Cerebellar nuclear complex (tissue), 1 donor: ENCODE results near the gene ART3.
A peak's percentile ranks its signal among the peaks of the same experiment; 100 is the strongest.

Experiments
- DNase-seq, 2 experiments: peaks; one replicate each; lab custom pipeline; 2025; lab: John Stamatoyannopoulos, UW

ART3 gene

GRCh38 chr4:76148142-76148865, 73.8 kb downstream of the ART3 start, which contains the start of gene NUP54:
Gene NUP54 (minus strand): TSS chr4:76148397. CDS start chr4:76148374, 23 bp downstream.
- peak; percentile 56 to 73 for DNase-seq

GRCh38 chr4:76153356-76153755, 78.8 kb downstream of the ART3 start:
- DNase-seq: no peak

- DNase-seq: no peak
These were observed 81.5 kb downstream of the ART3 start for GRCh38 chr4:76155979-76156378.

- DNase-seq: no peak
These were observed 82.1 kb downstream of the ART3 start for GRCh38 chr4:76156635-76157034.

- DNase-seq: no peak
These were observed 85.8 kb downstream of the ART3 start for GRCh38 chr4:76160355-76160754.
